Measurements from ENCODE around the gene CDH13. TPM values are rescaled to one million over a fixed set of nuclear protein-coding genes. Genes with fewer than 3 reads are reported as not detected.
A peak's percentile ranks its signal among the peaks of the same experiment; 100 is the strongest.

Gene CDH13
- total RNA-seq, 1 donor from 2014 or later = 81.1 TPM

- Mint-ChIP-seq H3K36me3 (ENCODE audit: unreplicated experiment) (no peaks in the 10 kb centered on the region), H3K27me3 (ENCODE audit: unreplicated experiment) (peaks cover 2% of the 10 kb centered on the region), H3K4me1 (ENCODE audit: low read depth, unreplicated experiment) (no peaks in the 10 kb centered on the region), H3K27ac (ENCODE audit: unreplicated experiment) (no peak overlapping the region), H3K9me3 (ENCODE audit: unreplicated experiment) (no peaks in the 10 kb centered on the region), H3K4me3 (ENCODE audit: unreplicated experiment) (no peak overlapping the region)
- TF ChIP-seq CTCF (IDR thresholded peaks at IDR 0.05; ENCODE audit: partially characterized antibody, unreplicated experiment) = no peak
- DNase-seq = no peak
Observed at GRCh38 chr16:83443972-83444371, 817.2 kb downstream of the CDH13 start.

- no peaks in the 10 kb centered on the region for H3K4me1 Mint-ChIP-seq (ENCODE audit: low read depth, unreplicated experiment)
- no peak overlapping the region for H3K4me3 Mint-ChIP-seq (ENCODE audit: unreplicated experiment)
- H3K36me3 Mint-ChIP-seq (ENCODE audit: unreplicated experiment) = no peaks in the 10 kb centered on the region
- no peak overlapping the region for H3K27ac Mint-ChIP-seq (ENCODE audit: unreplicated experiment)
- H3K9me3 Mint-ChIP-seq (ENCODE audit: unreplicated experiment) = peaks cover 2% of the 10 kb centered on the region
- H3K27me3 Mint-ChIP-seq (ENCODE audit: unreplicated experiment) = peaks cover 2% of the 10 kb centered on the region
- no peak for TF ChIP-seq CTCF (IDR thresholded peaks at IDR 0.05; ENCODE audit: partially characterized antibody, unreplicated experiment)
- no peak for DNase-seq
Observed at GRCh38 chr16:83447560-83447959, 820.8 kb downstream of the CDH13 start.

- peaks cover 2% of the 10 kb centered on the region for H3K9me3 Mint-ChIP-seq (ENCODE audit: unreplicated experiment)
- peaks cover 2% of the 10 kb centered on the region for H3K27me3 Mint-ChIP-seq (ENCODE audit: unreplicated experiment)
- no peak overlapping the region for H3K4me3 Mint-ChIP-seq (ENCODE audit: unreplicated experiment)
- DNase-seq = no peak
- H3K36me3 Mint-ChIP-seq (ENCODE audit: unreplicated experiment) = no peaks in the 10 kb centered on the region
- TF ChIP-seq CTCF (IDR thresholded peaks at IDR 0.05; ENCODE audit: partially characterized antibody, unreplicated experiment) = no peak
- no peak overlapping the region for H3K27ac Mint-ChIP-seq (ENCODE audit: unreplicated experiment)
- H3K4me1 Mint-ChIP-seq (ENCODE audit: low read depth, unreplicated experiment) = no peaks in the 10 kb centered on the region
Observed at GRCh38 chr16:83449861-83450260, 823.1 kb downstream of the CDH13 start.

- TF ChIP-seq CTCF (IDR thresholded peaks at IDR 0.05; ENCODE audit: partially characterized antibody, unreplicated experiment) = no peak
- Mint-ChIP-seq H3K9me3 (ENCODE audit: unreplicated experiment) (peaks cover 14% of the 10 kb centered on the region), H3K27me3 (ENCODE audit: unreplicated experiment) (peaks cover 9% of the 10 kb centered on the region), H3K4me3 (ENCODE audit: unreplicated experiment) (no peak overlapping the region), H3K36me3 (ENCODE audit: unreplicated experiment) (peaks cover 4% of the 10 kb centered on the region), H3K4me1 (ENCODE audit: low read depth, unreplicated experiment) (peaks cover 29% of the 10 kb centered on the region), H3K27ac (ENCODE audit: unreplicated experiment) (peak overlapping the region; percentile 69)
- no peak for DNase-seq
Observed at GRCh38 chr16:83453977-83454376, 827.2 kb downstream of the CDH13 start.

- no peak for TF ChIP-seq CTCF (IDR thresholded peaks at IDR 0.05; ENCODE audit: partially characterized antibody, unreplicated experiment)
- H3K27ac Mint-ChIP-seq (ENCODE audit: unreplicated experiment) = peak overlapping the region; percentile 93
- peak overlapping the region; percentile 53 for H3K4me3 Mint-ChIP-seq (ENCODE audit: unreplicated experiment)
- H3K36me3 Mint-ChIP-seq (ENCODE audit: unreplicated experiment) = peaks cover 4% of the 10 kb centered on the region
- H3K9me3 Mint-ChIP-seq (ENCODE audit: unreplicated experiment) = peaks cover 12% of the 10 kb centered on the region
- no peak for DNase-seq
- peaks cover 31% of the 10 kb centered on the region for H3K4me1 Mint-ChIP-seq (ENCODE audit: low read depth, unreplicated experiment)
- H3K27me3 Mint-ChIP-seq (ENCODE audit: unreplicated experiment) = peaks cover 9% of the 10 kb centered on the region
Observed at GRCh38 chr16:83455716-83456115, 828.9 kb downstream of the CDH13 start.
